HEK293 (cell line): ENCODE results near the gene ADAMTSL5.

Source experiments
- CTCF ChIA-PET: fragments of 350-600 bp; formaldehyde crosslinking; extraction: SDS; loops from one replicate; lab custom pipeline; 2021; ENCODE audit warnings: antibody characterized with exemption; lab: Yijun Ruan, JAX
- POLR2A ChIA-PET: fragments of 300-600 bp; formaldehyde crosslinking; extraction: SDS; loops from one replicate; lab custom pipeline; 2020; ENCODE audit warnings: antibody characterized with exemption, inconsistent platforms; lab: Yijun Ruan, JAX
- H3K27ac ChIP-seq: fragments of 200-500 bp; sonication (Bioruptor generic); 2 replicates; pipeline ENCODE4 v1.5.1; 2014; ENCODE audit warnings: low read depth, low read length, control low read depth, inconsistent platforms; ENCODE audit errors: extremely low read depth
- H3K36me3 ChIP-seq, 2 experiments: fragments of 200-500 bp in 1 of 2; sonication (Bioruptor generic) in 1 of 2; 1 replicate in 1 of 2; 2 replicates in 1 of 2; pipeline ENCODE4 v1.5.1; 2014 to 2017; ENCODE audit warnings: inconsistent platforms in 2 of 2, low read length in 2 of 2; ENCODE audit not compliant: control insufficient read depth in 2 of 2, insufficient read depth in 1 of 2
- H3K4me1 ChIP-seq: fragments of 200-500 bp; sonication (Bioruptor generic); 2 replicates; pipeline ENCODE4 v1.5.1; 2014; ENCODE audit warnings: mild to moderate bottlenecking, low read length, inconsistent platforms; ENCODE audit not compliant: control insufficient read depth, insufficient read depth
- H3K4me3 ChIP-seq: 2 replicates; pipeline ENCODE4 v1.5.1; 2011; ENCODE audit warnings: low read depth, mild to moderate bottlenecking, control low read depth, low read length, moderate library complexity
- H3K9me3 ChIP-seq: fragments of 200-500 bp; sonication (Bioruptor generic); 2 replicates; pipeline ENCODE4 v1.5.1; 2014; ENCODE audit warnings: low read depth, low read length, inconsistent platforms; ENCODE audit not compliant: control insufficient read depth, insufficient read depth
- GLIS2 ChIP-seq: fragments of 450-650 bp; formaldehyde crosslinking; IDR thresholded peaks from 2 replicates; pipeline ENCODE4 v1.5.1; 2016; ENCODE audit warnings: missing biosample characterization, missing genetic modification characterization
- KLF17 ChIP-seq: fragments of 450-650 bp; formaldehyde crosslinking; IDR thresholded peaks from 2 replicates; pipeline ENCODE4 v1.5.1; 2016; ENCODE audit warnings: missing biosample characterization, missing genetic modification characterization
- MEIS1 ChIP-seq: sonication (generic); formaldehyde crosslinking; IDR thresholded peaks from 2 replicates; pipeline ENCODE4 v1.8.1; 2022; ENCODE audit warnings: missing genetic modification reagents, mild to moderate bottlenecking, borderline replicate concordance
- OVOL3 ChIP-seq: fragments of 450-650 bp; formaldehyde crosslinking; IDR thresholded peaks from 2 replicates; pipeline ENCODE4 v1.5.1; 2016; ENCODE audit warnings: missing biosample characterization, missing genetic modification characterization
- PATZ1 ChIP-seq: fragments of 450-650 bp; formaldehyde crosslinking; IDR thresholded peaks from 2 replicates; pipeline ENCODE4 v1.5.1; 2016; ENCODE audit warnings: missing biosample characterization, missing genetic modification characterization
- SP2 ChIP-seq: fragments of 450-650 bp; formaldehyde crosslinking; IDR thresholded peaks from 2 replicates; pipeline ENCODE4 v1.5.1; 2016; ENCODE audit warnings: missing biosample characterization, missing genetic modification characterization
- ZBTB20 ChIP-seq: fragments of 450-650 bp; formaldehyde crosslinking; IDR thresholded peaks from 2 replicates; pipeline ENCODE4 v1.5.1; 2016; ENCODE audit warnings: missing biosample characterization, missing genetic modification characterization
- ZBTB48 ChIP-seq: fragments of 450-650 bp; formaldehyde crosslinking; IDR thresholded peaks from 2 replicates; pipeline ENCODE4 v1.5.1; 2016; ENCODE audit warnings: missing biosample characterization, missing genetic modification characterization
- ZBTB8A ChIP-seq: fragments of 450-650 bp; formaldehyde crosslinking; IDR thresholded peaks from 2 replicates; pipeline ENCODE4 v1.5.1; 2016; ENCODE audit warnings: missing biosample characterization, missing genetic modification characterization
- ZFP37 ChIP-seq: fragments of 450-650 bp; formaldehyde crosslinking; IDR thresholded peaks from 2 replicates; pipeline ENCODE4 v1.5.1; 2016; ENCODE audit warnings: missing biosample characterization, missing genetic modification characterization
- ZNF121 ChIP-seq: fragments of 450-650 bp; formaldehyde crosslinking; IDR thresholded peaks from 2 replicates; pipeline ENCODE4 v1.5.1; 2016; ENCODE audit warnings: missing biosample characterization, missing genetic modification characterization
- ZNF132 ChIP-seq: fragments of 450-650 bp; formaldehyde crosslinking; IDR thresholded peaks from 2 replicates; pipeline ENCODE4 v1.5.1; 2017; ENCODE audit warnings: missing biosample characterization, missing genetic modification characterization, borderline replicate concordance
- ZNF138 ChIP-seq: fragments of 450-650 bp; formaldehyde crosslinking; IDR thresholded peaks from 2 replicates; pipeline ENCODE4 v1.5.1; 2016; ENCODE audit warnings: missing biosample characterization, missing genetic modification characterization, borderline replicate concordance
- ZNF146 ChIP-seq: fragments of 450-650 bp; formaldehyde crosslinking; IDR thresholded peaks from 2 replicates; pipeline ENCODE4 v1.5.1; 2016; ENCODE audit warnings: missing biosample characterization, missing genetic modification characterization
- ZNF174 ChIP-seq: fragments of 450-650 bp; formaldehyde crosslinking; IDR thresholded peaks from 2 replicates; pipeline ENCODE4 v1.5.0; 2017; ENCODE audit warnings: missing biosample characterization, mild to moderate bottlenecking, missing genetic modification characterization
- ZNF26 ChIP-seq: fragments of 450-650 bp; formaldehyde crosslinking; IDR thresholded peaks from 2 replicates; pipeline ENCODE4 v1.5.1; 2016; ENCODE audit warnings: missing biosample characterization, missing genetic modification characterization
- ZNF335 ChIP-seq: fragments of 450-650 bp; formaldehyde crosslinking; conservative IDR thresholded peaks from 2 replicates; pipeline ENCODE4 v1.5.1; 2016; ENCODE audit warnings: missing biosample characterization, missing genetic modification characterization
- ZNF341 ChIP-seq: fragments of 450-650 bp; formaldehyde crosslinking; IDR thresholded peaks from 2 replicates; pipeline ENCODE4; 2016; ENCODE audit warnings: low read depth, missing biosample characterization, missing genetic modification characterization
- ZNF350 ChIP-seq: fragments of 450-650 bp; formaldehyde crosslinking; IDR thresholded peaks from 2 replicates; pipeline ENCODE4 v1.5.0; 2017; ENCODE audit warnings: missing biosample characterization, mild to moderate bottlenecking, missing genetic modification characterization
- ZNF394 ChIP-seq: fragments of 450-650 bp; formaldehyde crosslinking; IDR thresholded peaks from 2 replicates; pipeline ENCODE4 v1.5.1; 2016; ENCODE audit warnings: missing biosample characterization, missing genetic modification characterization, mild to moderate bottlenecking, moderate library complexity, borderline replicate concordance
- ZNF416 ChIP-seq: fragments of 450-650 bp; formaldehyde crosslinking; IDR thresholded peaks from 2 replicates; pipeline ENCODE4 v1.5.1; 2016; ENCODE audit warnings: missing biosample characterization, missing genetic modification characterization
- ZNF426 ChIP-seq: fragments of 450-650 bp; formaldehyde crosslinking; IDR thresholded peaks from 2 replicates; pipeline ENCODE4 v1.5.1; 2017; ENCODE audit warnings: missing biosample characterization, missing genetic modification characterization, mild to moderate bottlenecking, inconsistent platforms, moderate library complexity
- ZNF501 ChIP-seq: fragments of 450-650 bp; formaldehyde crosslinking; IDR thresholded peaks from 2 replicates; pipeline ENCODE4 v1.5.1; 2016; ENCODE audit warnings: missing biosample characterization, missing genetic modification characterization
- ZNF521 ChIP-seq: fragments of 450-650 bp; formaldehyde crosslinking; IDR thresholded peaks from 2 replicates; pipeline ENCODE4 v1.5.1; 2017; ENCODE audit warnings: missing biosample characterization, mild to moderate bottlenecking, missing genetic modification characterization
- ZNF530 ChIP-seq: fragments of 450-650 bp; formaldehyde crosslinking; IDR thresholded peaks from 2 replicates; pipeline ENCODE4 v1.5.1; 2016; ENCODE audit warnings: low read depth, missing biosample characterization, missing genetic modification characterization
- ZNF549 ChIP-seq: fragments of 450-650 bp; IDR thresholded peaks from 2 replicates; pipeline ENCODE4 v1.5.1; 2018; ENCODE audit warnings: missing biosample characterization, missing genetic modification characterization, mild to moderate bottlenecking, inconsistent platforms, moderate library complexity
- ZNF621 ChIP-seq: fragments of 450-650 bp; formaldehyde crosslinking; IDR thresholded peaks from 2 replicates; pipeline ENCODE4 v1.5.1; 2017; ENCODE audit warnings: missing biosample characterization, missing genetic modification characterization
- ZNF76 ChIP-seq: fragments of 450-650 bp; formaldehyde crosslinking; IDR thresholded peaks from 2 replicates; pipeline ENCODE4; 2016; ENCODE audit warnings: low read depth, missing biosample characterization, missing genetic modification characterization, borderline replicate concordance
- ZSCAN18 ChIP-seq: fragments of 450-650 bp; formaldehyde crosslinking; IDR thresholded peaks from 2 replicates; pipeline ENCODE4 v1.5.1; 2016; ENCODE audit warnings: missing biosample characterization, missing genetic modification characterization
- ZSCAN23 ChIP-seq: fragments of 450-650 bp; formaldehyde crosslinking; IDR thresholded peaks from 2 replicates; pipeline ENCODE4 v1.5.1; 2016; ENCODE audit warnings: missing biosample characterization, missing genetic modification characterization
- ZSCAN5A ChIP-seq: fragments of 450-650 bp; formaldehyde crosslinking; IDR thresholded peaks from 2 replicates; pipeline ENCODE4 v1.5.1; 2016; ENCODE audit warnings: missing biosample characterization, missing genetic modification characterization

The ADAMTSL5 gene

GRCh38 chr19:1489463-1490310 lies 23.1 kb downstream of the ADAMTSL5 start:
- Histone ChIP-seq H3K36me3 (no peaks in the 10 kb centered on the region), H3K4me1 (peaks cover 5% of the 10 kb centered on the region), H3K9me3 (no peaks in the 10 kb centered on the region), H3K4me3 (peak overlapping the region; percentile 46), H3K27ac (peak overlapping the region; percentile 34; the same call in 1 of the 2 replicates)
- CTCF ChIA-PET = interaction anchor here (0.9 to 1.2 kb wide), 2 partner anchors 14 to 21 kb away, joined by 3 to 4 read pairs; no protein-coding TSS in a partner anchor
- POLR2A ChIA-PET = interaction anchor here (0.5 to 0.6 kb wide), 2 partner anchors 17 to 150 kb away, joined by 3 to 6 read pairs; no protein-coding TSS in a partner anchor
- TF ChIP-seq ZNF394 (tag by site-specific recombination) (no peak), ZSCAN18 (no peak), ZNF76 (tag by site-specific recombination) (no peak), ZNF146 (tag by site-specific recombination) (no peak), ZNF530 (no peak), ZNF621 (tag by site-specific recombination) (no peak), ZNF132 (tag by site-specific recombination) (no peak), SP2 (tag by site-specific recombination) (no peak), ZNF416 (tag by site-specific recombination) (no peak), ZNF121 (no peak), ZSCAN5A (tag by site-specific recombination) (0 out of 2 replicates have a peak, but pooled peaks have one; percentile 83), ZFP37 (tag by site-specific recombination) (no peak), ZNF335 (tag by site-specific recombination) (peak; percentile 74; the same call in 1 of the 2 replicates), ZNF521 (tag by site-specific recombination) (no peak), ZNF350 (tag by site-specific recombination) (no peak), ZNF341 (tag by site-specific recombination) (no peak), OVOL3 (tag by site-specific recombination) (no peak), ZSCAN23 (tag by site-specific recombination) (no peak), ZNF138 (tag by site-specific recombination) (no peak), ZNF501 (tag by site-specific recombination) (peak; percentile 65; the same call in 1 of the 2 replicates), ZBTB8A (tag by site-specific recombination) (no peak), GLIS2 (tag by site-specific recombination) (peak; percentile 14; the same call in 1 of the 2 replicates), ZNF549 (tag by site-specific recombination) (no peak), ZNF426 (tag by site-specific recombination) (no peak), KLF17 (tag by site-specific recombination) (no peak), ZBTB48 (tag by site-specific recombination) (no peak), ZBTB20 (tag by site-specific recombination) (no peak; the same call in 1 of the 2 replicates), MEIS1 (CRISPR knock-in tag) (no peak), PATZ1 (tag by site-specific recombination) (no peak; the same call in 1 of the 2 replicates), ZNF174 (tag by site-specific recombination) (no peak), ZNF26 (tag by site-specific recombination) (no peak)
